Measurements from ENCODE around the gene AKAP1. TPM values are rescaled to one million over a fixed set of nuclear protein-coding genes. Genes with fewer than 3 reads are reported as not detected.

The AKAP1 gene
- polyA plus RNA-seq, 1 donor (not counting 4 experiments of a cell fraction or from before 2014, with no cell fraction given) = 24.1 TPM

- TF ChIP-seq CTCF (optimal IDR thresholded peaks at IDR 0.05 in 1 of 3, IDR thresholded peaks at IDR 0.05 in 1 of 3, conservative IDR thresholded peaks at IDR 0.05 in 1 of 3; ENCODE audit: extremely low read depth in 1 of 3, insufficient read depth in 2 of 3, low read length in 3 of 3) (no peak), EZH2 (IDR thresholded peaks at IDR 0.05; ENCODE audit: low read length) (no peak)
- no peak overlapping the region for H3K9ac ChIP-seq (ENCODE audit: control insufficient read depth, extremely low read depth, insufficient read depth, low read length)
- dilution Hi-C loops (cut with MboI; ENCODE audit: extremely low pct_ligation_motif_present, low sequenced_read_pairs) = no loop called here
- no peaks in the 10 kb centered on the region for H3K79me2 ChIP-seq (ENCODE audit: control insufficient read depth, insufficient read depth, low read length)
- no peaks in the 10 kb centered on the region for H3K36me3 ChIP-seq (ENCODE audit: control insufficient read depth in 2 of 2, extremely low read depth in 1 of 2, insufficient read depth in 2 of 2, low read length in 2 of 2)
- H3K27me3 ChIP-seq (ENCODE audit: control insufficient read depth, extremely low read depth, insufficient read depth, low read length) = no peaks in the 10 kb centered on the region
- H3K4me1 ChIP-seq (ENCODE audit: control insufficient read depth, extremely low read depth, insufficient read depth, low read length) = no peaks in the 10 kb centered on the region
- no peak for DNase-seq (ENCODE audit: low read depth, low spot score)
- no peaks in the 10 kb centered on the region for H3K9me1 ChIP-seq (ENCODE audit: control insufficient read depth, extremely low read depth, insufficient read depth, low read length)
- no peak overlapping the region for H2AFZ ChIP-seq (ENCODE audit: control insufficient read depth, low read length)
- no peak overlapping the region for H3K27ac ChIP-seq (ENCODE audit: control insufficient read depth, insufficient read depth, low read length)
- H3K4me3 ChIP-seq (ENCODE audit: control insufficient read depth in 2 of 3, extremely low read depth in 1 of 3, insufficient read depth in 2 of 3, low read depth in 1 of 3, low read length in 3 of 3) = no peak overlapping the region
- H3K4me2 ChIP-seq (ENCODE audit: control insufficient read depth, extremely low read depth, insufficient read depth, low read depth, low read length) = no peak overlapping the region
- FAIRE-seq = no peak
- H4K20me1 ChIP-seq (ENCODE audit: control insufficient read depth, extremely low read depth, insufficient read depth, low read length) = no peaks in the 10 kb centered on the region
- peaks cover 4% of the 10 kb centered on the region for H3K9me3 ChIP-seq (ENCODE audit: control insufficient read depth, low read depth, low read length)
Measured at GRCh38 chr17:57152967-57153528, 68.0 kb downstream of the AKAP1 start.

GRCh38 chr17:57154921-57155320, 69.9 kb downstream of the AKAP1 start:
- no peak overlapping the region for H3K9ac ChIP-seq (ENCODE audit: control insufficient read depth, extremely low read depth, insufficient read depth, low read length)
- no peaks in the 10 kb centered on the region for H3K4me1 ChIP-seq (ENCODE audit: control insufficient read depth, extremely low read depth, insufficient read depth, low read length)
- TF ChIP-seq EZH2 (IDR thresholded peaks at IDR 0.05; ENCODE audit: low read length) (no peak), CTCF (optimal IDR thresholded peaks at IDR 0.05 in 1 of 3, IDR thresholded peaks at IDR 0.05 in 1 of 3, conservative IDR thresholded peaks at IDR 0.05 in 1 of 3; ENCODE audit: extremely low read depth in 1 of 3, insufficient read depth in 2 of 3, low read length in 3 of 3) (no peak)
- H4K20me1 ChIP-seq (ENCODE audit: control insufficient read depth, extremely low read depth, insufficient read depth, low read length) = no peaks in the 10 kb centered on the region
- no peaks in the 10 kb centered on the region for H3K27me3 ChIP-seq (ENCODE audit: control insufficient read depth, extremely low read depth, insufficient read depth, low read length)
- peaks cover 4% of the 10 kb centered on the region for H3K9me3 ChIP-seq (ENCODE audit: control insufficient read depth, low read depth, low read length)
- H3K9me1 ChIP-seq (ENCODE audit: control insufficient read depth, extremely low read depth, insufficient read depth, low read length) = no peaks in the 10 kb centered on the region
- dilution Hi-C loops (cut with MboI; ENCODE audit: extremely low pct_ligation_motif_present, low sequenced_read_pairs) = no loop called here
- no peak overlapping the region for H2AFZ ChIP-seq (ENCODE audit: control insufficient read depth, low read length)
- no peak overlapping the region for H3K27ac ChIP-seq (ENCODE audit: control insufficient read depth, insufficient read depth, low read length)
- H3K36me3 ChIP-seq (ENCODE audit: control insufficient read depth in 2 of 2, extremely low read depth in 1 of 2, insufficient read depth in 2 of 2, low read length in 2 of 2) = no peaks in the 10 kb centered on the region
- no peak overlapping the region for H3K4me2 ChIP-seq (ENCODE audit: control insufficient read depth, extremely low read depth, insufficient read depth, low read depth, low read length)
- no peak for FAIRE-seq
- no peak for DNase-seq (ENCODE audit: low read depth, low spot score)
- no peaks in the 10 kb centered on the region for H3K79me2 ChIP-seq (ENCODE audit: control insufficient read depth, insufficient read depth, low read length)
- H3K4me3 ChIP-seq (ENCODE audit: control insufficient read depth in 2 of 3, extremely low read depth in 1 of 3, insufficient read depth in 2 of 3, low read depth in 1 of 3, low read length in 3 of 3) = no peak overlapping the region
